OCI-LY7 (cell line): Measurements from ENCODE around the gene FANCI.

Experiments
- EZH2phosphoT487 ChIP-seq: fragments of 200-600 bp; sonication (generic); IDR thresholded peaks from 2 replicates; pipeline ENCODE4 v1.6.1; 2018; ENCODE audit warnings: low read depth, borderline replicate concordance, mild to moderate bottlenecking, mixed run types, antibody characterized with exemption, low read length, moderate library complexity, mixed read lengths
- TF ChIP-seq, protein P1 (sequence below): fragments of 200-600 bp; sonication (generic); conservative IDR thresholded peaks from 2 replicates; pipeline ENCODE4 v1.5.1; 2014; ENCODE audit warnings: mild to moderate bottlenecking, antibody characterized with exemption, low read length, moderate library complexity, mixed read lengths

DNA sequence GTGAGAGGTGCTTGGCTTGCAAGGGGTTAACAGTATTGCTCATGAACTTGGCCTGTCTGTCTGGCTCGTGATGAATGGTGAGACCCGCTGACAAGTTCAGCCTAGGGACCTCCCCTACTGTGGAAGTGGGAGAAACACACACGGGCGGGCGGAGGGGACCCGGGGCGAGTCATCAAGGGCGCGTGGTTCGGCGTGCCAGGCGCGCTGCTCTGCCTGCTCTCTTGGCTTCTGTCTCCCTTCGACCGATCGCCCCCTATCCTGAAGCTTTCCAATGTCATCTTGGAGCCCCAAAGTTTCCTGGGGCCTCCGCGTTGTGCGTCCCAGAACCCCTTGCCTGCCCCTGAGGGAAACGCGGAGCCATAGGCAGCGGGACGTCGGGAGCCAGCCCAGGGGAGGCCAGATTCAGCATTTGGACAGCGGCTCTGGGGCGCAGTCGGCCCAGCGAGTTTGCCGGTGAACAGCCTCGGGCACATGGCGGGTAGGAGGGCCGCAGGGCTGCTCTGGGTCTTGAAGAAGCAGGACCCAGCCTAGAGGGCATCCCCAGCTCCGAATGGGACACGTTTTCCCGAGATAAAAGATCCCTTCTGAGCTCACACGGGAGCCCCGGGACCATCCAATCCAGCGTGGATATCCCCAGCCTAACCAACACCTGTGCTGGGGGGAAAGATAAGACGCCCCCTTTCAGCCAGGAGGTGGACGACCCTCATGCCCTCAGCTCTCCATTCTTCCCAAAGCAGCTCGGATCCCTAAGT, 117.8 kb downstream of the FANCI start:
- TF ChIP-seq, protein P1, sequence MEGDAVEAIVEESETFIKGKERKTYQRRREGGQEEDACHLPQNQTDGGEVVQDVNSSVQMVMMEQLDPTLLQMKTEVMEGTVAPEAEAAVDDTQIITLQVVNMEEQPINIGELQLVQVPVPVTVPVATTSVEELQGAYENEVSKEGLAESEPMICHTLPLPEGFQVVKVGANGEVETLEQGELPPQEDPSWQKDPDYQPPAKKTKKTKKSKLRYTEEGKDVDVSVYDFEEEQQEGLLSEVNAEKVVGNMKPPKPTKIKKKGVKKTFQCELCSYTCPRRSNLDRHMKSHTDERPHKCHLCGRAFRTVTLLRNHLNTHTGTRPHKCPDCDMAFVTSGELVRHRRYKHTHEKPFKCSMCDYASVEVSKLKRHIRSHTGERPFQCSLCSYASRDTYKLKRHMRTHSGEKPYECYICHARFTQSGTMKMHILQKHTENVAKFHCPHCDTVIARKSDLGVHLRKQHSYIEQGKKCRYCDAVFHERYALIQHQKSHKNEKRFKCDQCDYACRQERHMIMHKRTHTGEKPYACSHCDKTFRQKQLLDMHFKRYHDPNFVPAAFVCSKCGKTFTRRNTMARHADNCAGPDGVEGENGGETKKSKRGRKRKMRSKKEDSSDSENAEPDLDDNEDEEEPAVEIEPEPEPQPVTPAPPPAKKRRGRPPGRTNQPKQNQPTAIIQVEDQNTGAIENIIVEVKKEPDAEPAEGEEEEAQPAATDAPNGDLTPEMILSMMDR: no peak
- no peak for TF ChIP-seq EZH2phosphoT487
